NCI-H446 treated with DMSO at 0.1 percent for 48 hours (cell line): Measurements from ENCODE around the gene RPAP2.
"Not testable (repeated sequence)": the region's sequence is repeated elsewhere in the genome, so short reads cannot be mapped to it uniquely, and the experiment has no call there.

ENCODE experiments used
- DNase-seq: peaks from one replicate; lab custom pipeline; 2025; lab: John Stamatoyannopoulos, UW

Gene RPAP2

DNA sequence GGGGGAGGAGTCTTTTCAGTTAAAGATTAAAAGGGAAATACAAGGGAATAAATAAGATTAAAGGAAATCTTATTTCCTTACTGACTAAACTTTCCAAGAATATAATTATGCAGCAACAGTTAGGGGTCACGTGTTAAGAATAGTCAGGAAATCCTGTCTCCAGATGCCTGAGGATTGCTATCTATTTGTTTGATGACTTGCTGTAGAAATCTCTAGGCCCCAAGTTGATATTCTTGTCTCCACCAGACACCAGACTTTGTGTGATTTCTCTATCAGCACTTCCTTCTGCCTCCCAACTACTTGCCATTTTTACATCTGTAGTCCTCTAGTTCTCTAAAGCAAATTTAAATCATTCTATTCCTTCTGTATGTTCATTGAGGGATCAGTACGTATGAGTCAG lies 77.5 kb downstream of the RPAP2 start:
- DNase-seq, result no peak

DNA sequence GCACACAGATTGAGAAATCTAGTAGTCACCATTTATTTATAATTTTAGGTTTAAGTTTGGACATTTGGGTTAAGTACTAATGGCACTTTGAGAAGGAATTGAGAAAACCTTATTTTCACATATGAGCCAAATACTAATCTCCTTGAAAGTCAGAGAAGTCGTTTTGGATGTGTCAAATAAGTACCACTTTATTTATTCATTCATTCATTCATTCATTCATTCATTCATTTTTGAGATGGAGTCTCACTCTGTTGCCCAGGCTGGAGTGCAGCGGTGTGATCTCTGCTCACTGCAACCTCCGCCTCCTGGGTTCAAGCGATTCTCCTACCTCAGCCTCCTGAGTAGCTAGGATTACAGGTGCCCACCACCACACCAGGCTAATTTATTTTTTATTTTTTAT lies 79.1 kb downstream of the RPAP2 start:
- DNase-seq, result not testable (repeated sequence)

DNA sequence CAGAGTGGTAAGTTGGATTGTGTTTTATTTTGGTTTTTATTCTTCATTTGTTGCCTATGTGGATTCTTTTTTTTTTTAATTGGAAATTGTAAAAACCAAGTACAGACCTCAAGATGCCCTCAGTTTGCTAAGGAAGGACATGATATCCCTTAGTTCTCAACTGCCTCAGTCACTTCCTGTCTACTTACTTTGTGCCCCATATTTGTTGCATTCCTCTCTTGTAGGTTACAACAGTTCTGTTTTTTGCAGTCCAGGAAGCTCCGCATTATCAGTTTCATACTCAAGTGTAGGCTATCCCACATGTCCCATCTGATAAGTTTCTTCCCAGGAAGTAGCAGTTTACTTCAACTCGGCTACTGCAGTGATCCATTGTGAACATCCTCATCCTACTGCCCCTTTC lies 82.0 kb downstream of the RPAP2 start:
- DNase-seq, result no peak

DNA sequence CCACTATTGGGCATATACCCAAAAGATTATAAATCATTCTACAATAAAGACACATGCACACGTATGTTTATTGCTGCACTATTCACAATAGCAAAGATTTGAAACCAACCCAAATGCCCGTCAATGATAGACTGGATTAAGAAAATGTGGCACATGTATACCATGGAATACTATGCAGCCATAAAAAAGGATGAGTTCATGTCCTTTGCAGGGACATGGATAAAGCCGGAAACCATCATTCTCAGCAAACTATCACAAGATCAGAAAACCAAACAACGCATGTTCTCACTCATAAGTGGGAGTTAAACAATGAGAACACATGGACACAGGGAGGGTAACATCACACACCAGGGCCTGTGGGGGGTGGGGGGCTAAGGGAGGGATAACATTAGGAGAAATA lies 95.1 kb downstream of the RPAP2 start:
- not testable (repeated sequence) for DNase-seq

DNA sequence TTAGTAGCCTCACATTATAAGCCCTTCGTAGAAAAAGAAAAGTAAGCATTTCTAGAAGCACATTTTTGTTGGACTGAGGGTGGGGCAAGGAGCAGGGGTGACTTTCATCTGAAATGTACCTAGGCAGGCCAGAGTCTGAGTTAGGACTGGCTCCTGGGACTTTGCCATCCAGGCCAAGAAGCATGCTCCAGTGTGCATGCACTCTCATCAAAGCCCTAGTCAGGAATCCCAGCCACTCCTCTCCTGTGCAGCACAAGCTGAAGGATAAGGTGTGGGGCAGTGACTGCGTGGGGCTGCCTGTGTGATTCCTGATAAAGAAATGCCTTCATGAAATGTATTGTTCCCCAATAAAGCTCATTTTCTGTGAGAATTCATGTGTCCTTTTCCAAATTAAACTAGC lies 99.7 kb downstream of the RPAP2 start:
- DNase-seq, result no peak

DNA sequence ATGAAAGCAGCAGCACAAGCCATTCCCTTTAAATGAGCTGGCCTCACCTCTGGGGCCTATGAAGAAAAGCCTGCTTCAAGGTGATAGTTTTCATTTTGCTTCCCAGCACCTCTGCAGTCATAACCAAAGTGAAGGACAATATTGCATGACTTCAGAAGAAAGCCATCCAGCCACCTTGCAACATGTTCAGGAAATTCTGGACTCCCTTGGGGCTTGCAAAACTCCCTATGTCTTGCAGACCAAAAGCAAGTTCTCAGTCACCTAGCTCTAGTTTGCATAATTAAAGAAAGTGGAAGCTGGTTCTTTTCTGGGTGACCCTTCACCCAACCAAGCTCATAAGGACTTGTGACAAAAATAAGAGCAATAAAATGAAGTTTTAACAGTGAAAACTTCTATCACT lies 100.2 kb downstream of the RPAP2 start:
- DNase-seq, result no peak

DNA sequence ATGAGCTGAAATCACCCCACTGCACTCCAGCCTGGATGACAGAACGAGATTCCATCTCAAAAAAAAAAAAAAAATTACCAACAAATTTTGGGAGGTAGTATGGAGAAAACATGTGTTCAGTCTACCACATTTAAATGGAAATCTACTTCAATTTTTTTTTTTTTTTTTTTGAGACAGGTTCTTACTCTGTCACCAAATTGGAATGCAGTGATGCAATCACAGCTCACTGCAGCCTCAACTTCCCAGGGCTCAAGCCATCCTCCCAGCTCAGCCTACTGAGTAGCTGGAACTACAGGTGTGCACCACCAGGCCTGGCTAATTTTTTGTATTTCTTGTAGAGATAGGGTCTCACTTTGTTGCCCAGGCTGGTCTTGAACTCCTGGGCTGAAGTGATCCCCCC lies 105.8 kb downstream of the RPAP2 start:
- no peak for DNase-seq

DNA sequence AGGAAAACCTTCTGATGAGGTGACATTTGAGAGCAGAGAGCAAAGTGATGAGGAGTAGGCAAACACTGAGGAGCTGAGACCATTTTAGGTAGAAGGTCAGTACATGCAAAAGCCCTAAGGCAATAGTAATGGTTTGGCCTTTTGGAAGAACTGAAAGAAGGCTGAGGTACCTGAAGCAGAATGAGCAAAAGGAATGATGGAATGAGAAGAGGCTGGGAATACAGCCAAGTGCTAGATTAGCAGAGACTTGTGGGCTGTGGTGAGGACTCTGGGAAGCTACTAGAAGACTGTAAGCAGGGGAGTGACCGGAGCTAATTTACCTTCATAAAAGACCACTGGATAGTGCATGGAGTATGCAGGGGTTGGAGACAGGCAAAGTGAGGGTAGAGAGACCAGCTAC lies 110.0 kb downstream of the RPAP2 start:
- no peak for DNase-seq

DNA sequence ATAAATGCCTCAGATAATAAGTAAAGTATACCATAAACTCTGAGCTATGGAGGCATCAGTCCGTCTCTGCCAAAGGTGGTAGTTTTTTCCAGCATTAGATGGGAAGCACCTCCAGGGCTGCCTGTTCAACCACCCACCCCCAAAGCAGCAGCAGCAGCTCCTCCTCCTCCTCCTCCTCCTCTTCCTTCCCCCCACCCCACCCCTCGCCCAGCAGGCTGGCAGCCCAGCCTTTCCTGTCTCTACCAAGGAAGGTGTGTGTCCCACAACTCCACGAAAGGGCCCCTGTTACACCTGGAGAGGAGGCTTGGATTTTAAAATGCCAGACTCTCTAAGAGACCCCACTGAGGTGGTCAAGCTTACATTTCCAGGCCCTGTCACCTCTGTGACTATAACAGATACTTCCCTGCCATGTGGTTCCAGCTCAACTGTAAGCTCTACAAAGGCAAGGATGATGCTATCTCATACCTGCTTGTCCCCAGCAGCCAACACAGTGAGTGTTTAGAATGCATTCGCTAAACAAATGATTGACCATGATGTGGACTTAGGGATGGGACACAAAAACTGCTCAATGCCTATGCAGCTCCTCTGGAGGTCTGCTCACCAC lies 111.2 kb downstream of the RPAP2 start:
- DNase-seq, result no peak

DNA sequence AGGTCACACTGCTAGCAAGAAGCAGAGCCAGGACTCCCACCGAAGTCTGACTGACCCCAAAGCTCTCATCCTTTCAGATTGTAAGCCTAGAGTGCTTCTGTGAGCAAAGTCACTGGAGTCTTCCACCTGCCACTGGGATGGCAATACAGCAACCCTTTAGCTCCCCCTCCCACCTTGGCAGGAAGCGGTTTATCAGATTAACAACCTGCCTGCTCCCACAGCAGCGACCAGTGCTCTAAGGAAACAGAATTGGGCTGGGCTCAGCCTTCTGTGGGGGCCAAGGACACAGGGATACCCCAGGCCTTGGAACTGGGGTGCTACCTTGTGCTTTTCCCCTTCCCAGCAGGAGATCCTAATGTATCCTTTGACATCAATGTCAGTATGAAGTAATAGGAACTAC lies 111.8 kb downstream of the RPAP2 start:
- DNase-seq, result no peak

DNA sequence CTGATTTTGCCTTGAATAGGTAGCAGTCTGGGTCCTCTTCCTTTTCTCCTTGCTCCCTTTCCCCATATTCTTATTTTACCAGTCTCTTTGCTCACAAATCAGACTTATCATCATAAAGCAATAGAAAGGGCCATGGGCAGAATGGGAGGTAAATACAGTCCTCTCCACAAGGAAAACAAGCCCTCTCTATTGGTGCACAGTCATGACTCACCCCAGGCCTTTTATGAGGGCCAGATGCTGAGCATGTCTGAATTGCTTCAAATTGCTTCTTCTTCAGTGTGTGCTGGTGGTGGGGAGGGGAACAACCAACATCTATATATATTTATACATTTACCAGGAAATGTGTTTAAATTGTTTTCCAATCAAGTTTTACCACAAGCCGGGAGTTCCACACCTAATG lies 112.7 kb downstream of the RPAP2 start:
- peak; percentile 45 for DNase-seq

DNA sequence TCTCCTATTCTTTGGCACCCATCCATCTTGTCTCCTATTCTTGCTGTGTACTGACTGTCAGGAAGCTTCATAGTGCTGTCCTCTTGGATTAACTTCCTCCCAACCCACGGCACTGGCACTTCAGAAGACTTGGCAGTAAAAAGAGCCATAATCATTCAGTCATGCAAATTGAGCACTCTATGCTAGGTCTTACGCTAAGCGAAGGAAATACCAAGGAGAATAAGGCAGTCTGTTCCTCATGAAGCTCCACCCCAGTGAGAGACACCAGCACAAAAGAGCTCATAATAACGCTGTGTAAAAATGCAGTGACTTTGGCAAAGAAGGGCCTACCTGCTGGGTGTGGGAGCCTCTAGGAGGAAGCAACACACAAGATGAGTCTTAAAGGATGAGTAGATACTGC lies 120.8 kb downstream of the RPAP2 start:
- DNase-seq, result peak; percentile 9

DNA sequence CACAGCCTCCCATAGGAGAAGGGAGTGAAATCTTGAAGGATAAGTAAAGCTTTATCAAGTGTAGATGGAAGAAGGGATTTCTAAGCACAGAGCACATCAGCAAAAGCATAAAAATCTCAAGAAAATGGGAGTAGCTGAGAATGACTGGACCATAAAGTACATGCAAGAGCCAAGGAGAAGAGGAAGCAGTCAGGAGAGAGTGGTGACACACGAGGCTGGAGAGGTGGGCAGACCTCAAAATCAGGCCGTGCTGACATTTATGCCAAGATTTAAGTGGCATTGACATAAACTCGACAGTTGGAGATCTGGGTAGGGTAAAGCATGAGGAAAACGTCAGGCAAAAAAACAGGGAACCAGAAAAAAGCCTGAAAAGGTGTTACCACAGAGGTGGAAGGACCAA lies 125.5 kb downstream of the RPAP2 start:
- no peak for DNase-seq

DNA sequence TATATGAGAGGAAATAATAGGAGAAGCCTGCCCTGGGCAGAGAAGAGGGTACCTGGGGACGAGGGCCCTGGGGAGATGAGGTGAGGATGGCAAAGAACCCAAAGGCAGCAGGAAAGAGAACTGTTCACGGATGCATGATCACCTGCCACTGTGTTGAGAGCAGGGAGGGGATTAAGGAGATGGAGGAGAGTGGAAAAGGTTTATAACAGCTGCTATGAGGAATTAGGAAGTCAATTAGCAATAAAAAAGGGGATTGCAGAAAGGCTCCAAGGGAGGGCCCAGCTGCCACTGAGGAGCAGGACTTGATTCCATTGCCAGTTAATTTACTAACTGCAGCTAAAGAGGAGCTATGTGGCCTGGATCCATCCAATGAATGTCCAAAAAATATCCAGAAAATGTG lies 126.8 kb downstream of the RPAP2 start:
- no peak for DNase-seq

DNA sequence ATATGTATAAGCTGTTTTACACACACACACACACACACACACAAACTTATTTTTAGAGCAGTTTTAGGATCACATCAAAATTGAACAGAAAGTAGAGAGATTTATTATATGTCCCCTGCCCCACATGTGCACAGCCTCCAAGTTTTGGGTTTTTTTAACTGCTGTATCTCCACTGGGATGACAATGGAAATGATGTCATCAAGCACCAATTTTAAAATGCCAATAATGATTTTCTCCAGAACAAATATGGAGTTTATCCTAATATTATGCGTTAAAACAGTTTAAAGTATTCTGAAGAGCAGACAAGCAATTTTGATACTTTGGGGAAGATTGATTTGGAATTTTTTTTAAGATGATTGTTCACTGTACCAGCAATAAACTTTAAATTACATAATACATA lies 131.2 kb downstream of the RPAP2 start:
- no peak for DNase-seq

DNA sequence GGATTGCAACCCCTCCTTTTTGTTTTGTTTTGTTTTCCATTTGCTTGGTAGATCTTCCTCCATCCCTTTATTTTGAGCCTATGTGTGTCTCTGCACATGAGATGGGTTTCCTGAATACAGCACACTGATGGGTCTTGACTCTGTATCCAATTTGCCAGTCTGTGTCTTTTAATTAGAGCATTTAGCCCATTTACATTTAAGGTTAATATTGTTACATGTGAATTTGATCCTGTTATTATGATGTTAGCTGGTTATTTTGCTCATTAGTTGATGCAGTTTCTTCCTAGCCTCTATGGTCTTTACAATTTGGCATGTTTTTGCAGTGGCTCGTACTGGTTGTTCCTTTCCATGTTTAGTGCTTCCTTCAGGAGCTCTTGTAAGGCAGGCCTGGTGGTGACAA lies 135.7 kb downstream of the RPAP2 start:
- DNase-seq, result not testable (repeated sequence)

DNA sequence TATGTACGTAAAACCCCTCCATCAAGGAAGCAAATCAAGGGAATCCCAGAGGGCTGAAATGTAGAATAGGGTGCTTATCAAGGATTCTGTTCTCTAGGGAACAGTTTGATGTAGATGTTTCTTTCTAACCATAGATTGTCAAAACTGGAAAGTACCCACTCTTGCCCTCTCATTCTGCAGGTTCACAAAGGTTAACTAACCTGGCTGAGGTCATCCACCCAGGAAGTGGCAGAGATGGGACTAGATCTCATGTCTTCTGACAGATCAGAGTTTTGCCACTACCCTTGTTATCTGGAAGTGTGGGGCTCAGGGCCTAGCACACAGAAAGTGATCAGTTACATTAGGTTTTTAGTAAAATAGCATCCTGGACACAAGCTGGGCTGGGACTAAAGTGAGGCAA lies 140.4 kb downstream of the RPAP2 start:
- DNase-seq, result no peak

DNA sequence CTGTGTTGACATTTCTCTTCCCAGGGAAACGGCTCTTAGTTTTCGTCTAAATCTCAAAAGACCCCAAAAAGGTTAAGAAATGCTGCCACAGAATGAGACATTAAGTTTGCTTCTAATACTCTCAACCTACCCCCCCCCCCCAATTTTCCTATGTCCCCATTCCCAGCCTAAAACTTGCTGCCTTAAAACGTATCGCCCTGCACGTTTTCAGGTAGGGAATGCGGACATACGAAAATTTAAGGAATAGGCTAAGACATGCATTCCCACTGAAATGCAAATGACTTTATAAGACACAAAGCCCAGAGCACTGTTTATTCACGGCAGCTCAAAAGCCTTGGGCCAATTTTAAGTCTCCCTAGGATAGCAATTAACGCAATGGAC lies 142.4 kb downstream of the RPAP2 start:
- DNase-seq, result no peak

DNA sequence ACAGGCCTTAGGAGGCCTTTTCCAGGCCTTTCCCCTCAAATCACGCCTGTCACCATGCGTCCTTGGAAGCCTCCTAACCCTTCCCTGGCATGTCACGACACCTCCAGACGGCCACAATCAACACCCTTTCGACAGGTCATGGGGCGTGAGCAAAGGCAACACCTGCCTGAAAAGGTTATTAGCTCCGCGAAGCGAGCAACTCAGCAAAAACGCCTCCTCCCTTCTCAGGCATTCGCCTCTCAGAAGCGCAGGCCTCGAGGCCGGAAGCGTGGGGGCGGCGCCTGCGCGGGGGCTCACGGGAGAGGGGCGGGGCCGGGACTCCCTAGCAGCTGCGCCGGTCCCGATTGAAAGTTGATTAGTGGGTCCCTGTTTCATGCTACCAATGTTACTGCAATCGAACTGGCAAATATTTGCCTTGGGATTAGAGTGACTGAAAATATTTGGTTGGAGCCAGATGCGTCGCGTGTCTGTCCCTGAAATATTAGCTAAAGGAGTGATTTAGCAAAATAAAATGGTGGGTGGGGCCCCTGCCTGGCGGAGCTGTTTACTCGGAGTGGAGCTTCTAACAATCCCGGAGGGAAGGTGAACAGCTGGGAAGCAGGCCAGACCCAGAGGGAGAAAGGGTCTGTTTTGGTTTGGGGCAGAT lies 143.0 kb downstream of the RPAP2 start:
- peak; percentile 15 for DNase-seq

DNA sequence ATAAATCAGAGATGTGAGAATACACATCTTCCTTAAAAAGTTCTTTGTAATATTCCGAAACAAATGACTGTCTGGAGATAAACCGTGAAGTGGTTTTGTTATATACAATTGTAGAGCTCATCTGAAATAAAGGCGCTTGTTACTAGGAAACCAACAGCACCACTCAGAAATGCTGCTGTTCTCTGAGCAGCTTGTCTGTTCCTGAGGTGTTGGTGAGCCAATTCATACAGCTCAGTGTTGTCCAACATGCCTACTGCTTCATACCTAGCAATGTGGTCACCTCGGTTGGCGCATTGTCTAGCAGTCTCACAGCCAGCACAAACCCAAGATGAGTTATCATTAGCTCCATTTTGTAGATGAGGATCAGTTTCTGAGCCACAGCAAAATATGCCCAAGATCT lies 143.5 kb downstream of the RPAP2 start:
- DNase-seq, result no peak

DNA sequence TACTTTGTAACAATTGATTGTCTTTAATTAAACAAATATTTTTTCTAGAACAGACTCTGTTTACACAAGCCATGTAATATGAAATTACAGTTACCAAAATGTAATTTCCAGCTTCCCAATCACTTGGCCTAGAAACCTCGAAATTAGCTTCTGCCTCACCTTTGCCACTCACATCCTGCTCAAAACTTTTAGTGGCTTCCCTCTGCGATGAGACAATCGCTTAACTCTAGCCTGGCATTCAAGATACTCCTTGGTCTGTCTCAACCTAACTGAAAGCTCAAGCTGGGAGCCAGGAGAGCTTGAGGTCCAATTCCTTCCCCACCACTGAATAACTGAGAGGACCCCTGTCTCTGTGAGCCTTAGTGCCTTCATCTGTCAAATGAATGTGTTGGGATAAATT lies 145.0 kb downstream of the RPAP2 start:
- no peak for DNase-seq

DNA sequence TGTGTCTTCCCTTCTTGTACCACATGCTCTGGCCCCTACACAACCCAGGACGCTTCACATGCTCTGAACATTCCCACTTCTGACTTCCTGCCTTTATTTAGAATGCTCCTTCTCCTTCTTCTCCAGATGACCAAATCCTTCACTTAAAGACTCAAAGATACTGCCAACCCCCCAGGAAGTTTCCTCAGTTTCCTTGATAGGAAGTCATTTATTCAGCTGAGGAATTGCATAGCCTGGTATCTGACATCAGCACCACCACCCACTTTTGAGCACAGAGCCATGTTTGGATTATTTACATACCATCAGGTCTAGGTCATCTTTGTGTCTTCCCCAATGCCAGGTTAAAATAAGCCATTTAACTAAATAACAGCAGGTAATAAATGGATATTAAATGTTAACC lies 145.5 kb downstream of the RPAP2 start:
- no peak for DNase-seq

DNA sequence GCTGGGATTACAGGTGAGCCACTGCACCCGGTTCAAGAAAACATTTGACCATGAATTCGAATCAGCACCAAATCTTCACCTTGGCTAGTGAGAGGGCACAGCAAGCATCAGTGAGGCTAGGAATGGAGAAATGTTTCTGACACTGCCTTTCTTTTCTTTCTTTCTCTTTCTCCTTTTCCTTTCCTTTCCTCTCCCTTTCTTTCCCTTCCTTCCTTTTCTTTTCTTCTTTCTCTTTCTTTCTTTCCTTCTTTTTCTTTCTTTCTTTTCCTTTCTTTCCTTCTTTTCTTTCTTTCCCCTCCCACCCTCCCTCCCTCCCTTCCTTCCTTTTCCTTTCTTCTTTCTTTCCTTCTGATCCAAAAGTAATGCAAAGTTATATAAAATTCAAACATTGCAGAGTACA lies 147.0 kb downstream of the RPAP2 start:
- DNase-seq, result no peak

DNA sequence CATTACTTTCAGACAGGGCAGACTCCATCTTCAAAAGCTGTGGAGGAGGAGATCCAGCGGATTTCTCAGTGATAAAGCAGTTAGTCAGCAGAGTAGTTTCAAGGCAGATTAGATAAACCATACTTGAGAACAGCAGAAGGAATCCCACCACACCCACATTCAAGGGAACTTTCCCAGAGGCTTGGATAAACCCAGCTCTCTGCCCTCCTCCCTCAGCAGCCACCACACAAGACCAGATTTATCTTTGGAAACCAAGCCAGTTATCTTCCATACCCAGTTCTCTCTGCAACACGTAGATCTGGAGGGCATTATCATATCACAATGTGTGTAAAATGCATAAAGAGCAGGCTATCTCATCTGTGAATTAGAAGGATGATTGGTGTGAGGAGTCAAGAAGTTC lies 147.7 kb downstream of the RPAP2 start:
- DNase-seq, result no peak
